Inferior parietal cortex (tissue), 1 donor: ENCODE data around the gene PPFIA3.
"Not testable (repeated sequence)": the region's sequence is repeated elsewhere in the genome, so short reads cannot be mapped to it uniquely, and the experiment has no call there.

ENCODE experiments used
- DNase-seq: peaks from one replicate; pipeline ENCODE4 v3.0.0-alpha.2; 2016; ENCODE audit errors: extremely low spot score

Gene PPFIA3

GRCh38 chr19:49182010-49182847 is 62.9 kb downstream of the PPFIA3 start:
- not testable (repeated sequence) for DNase-seq

- no peak for DNase-seq
Observed at GRCh38 chr19:49182848-49183375, 63.6 kb downstream of the PPFIA3 start.

GRCh38 chr19:49186108-49186507 is 66.8 kb downstream of the PPFIA3 start:
- no peak for DNase-seq

- DNase-seq: no peak
Observed at GRCh38 chr19:49188626-49189200, 69.4 kb downstream of the PPFIA3 start.

GRCh38 chr19:49189259-49189658 is 69.9 kb downstream of the PPFIA3 start:
- DNase-seq: no peak

GRCh38 chr19:49190781-49191180 is 71.4 kb downstream of the PPFIA3 start:
- DNase-seq: no peak

GRCh38 chr19:49193822-49194394 is 74.6 kb downstream of the PPFIA3 start:
- DNase-seq: no peak

GRCh38 chr19:49194408-49194807 is 75.1 kb downstream of the PPFIA3 start:
- DNase-seq: no peak

GRCh38 chr19:49196527-49197240 is 77.3 kb downstream of the PPFIA3 start:
- no peak for DNase-seq

GRCh38 chr19:49200238-49200862 is 81.0 kb downstream of the PPFIA3 start:
- DNase-seq: no peak
